Measurements from ENCODE around the gene MYO7B. TPM values are rescaled to one million over a fixed set of nuclear protein-coding genes. Genes with fewer than 3 reads are reported as not detected.
"Not testable (repeated sequence)": the region's sequence is repeated elsewhere in the genome, so short reads cannot be mapped to it uniquely, and the experiment has no call there.

The MYO7B gene
- total RNA-seq, 2 experiments from 2014 or later: 4.7 to 5.2 TPM

DNA sequence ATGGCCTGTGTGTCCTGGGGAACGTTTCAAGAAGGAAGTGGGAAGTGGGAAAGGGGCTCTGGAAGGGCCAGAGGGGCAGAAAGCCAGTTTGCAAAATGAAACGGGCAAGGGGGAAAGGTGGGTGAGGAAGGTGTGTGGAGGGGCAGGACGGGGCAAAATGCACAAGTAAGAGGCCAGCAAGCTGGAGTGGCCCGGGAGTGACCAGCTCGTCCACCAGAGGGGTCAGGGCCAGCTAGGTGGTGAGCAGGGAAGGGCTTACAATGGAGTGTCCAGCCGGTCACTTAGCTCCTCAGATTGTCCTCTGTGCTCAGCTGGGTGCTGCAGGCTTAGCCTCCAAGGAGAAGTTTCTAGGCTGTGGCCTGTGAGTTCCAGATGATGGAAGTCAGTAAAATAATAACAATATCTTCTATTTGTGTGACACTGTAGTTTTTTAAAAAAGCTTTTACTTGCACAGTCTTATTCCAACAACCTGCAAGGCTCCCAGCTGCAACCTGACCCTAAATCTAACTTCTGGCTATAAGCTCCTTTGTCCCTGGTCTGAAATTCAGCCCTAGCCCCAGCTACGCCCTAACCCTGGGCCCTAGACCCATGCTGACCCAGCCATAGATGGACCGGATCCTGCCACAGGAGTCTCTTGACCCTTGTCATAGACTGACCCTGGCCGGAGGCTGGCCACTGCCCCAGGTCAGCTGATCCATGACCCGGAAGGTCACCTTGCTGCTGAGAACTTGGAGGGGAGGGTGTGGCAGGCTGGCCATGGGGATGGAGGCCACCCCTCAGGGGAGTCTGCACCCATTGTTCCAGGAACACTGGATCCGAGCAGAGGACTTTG lies 29.2 kb downstream of the MYO7B start:
- Mint-ChIP-seq H3K36me3 (peaks cover 5% of the 10 kb centered on the region), H3K4me1 (peaks cover 23% of the 10 kb centered on the region), H3K27me3 (peaks cover 5% of the 10 kb centered on the region), H3K9me3 (peaks cover 4% of the 10 kb centered on the region), H3K27ac (peak overlapping the region; percentile 99), H3K4me3 (peak overlapping the region; percentile 87)
- no peak for ATAC-seq (ENCODE audit: low read depth)
- POLR2A ChIA-PET: interaction anchor here (1.7 to 2.4 kb wide), 3 partner anchors 11 to 50 kb away, joined by 7 to 27 read pairs (median 19); partner anchors contain the start of gene IWS1
- no peak for DNase-seq

DNA sequence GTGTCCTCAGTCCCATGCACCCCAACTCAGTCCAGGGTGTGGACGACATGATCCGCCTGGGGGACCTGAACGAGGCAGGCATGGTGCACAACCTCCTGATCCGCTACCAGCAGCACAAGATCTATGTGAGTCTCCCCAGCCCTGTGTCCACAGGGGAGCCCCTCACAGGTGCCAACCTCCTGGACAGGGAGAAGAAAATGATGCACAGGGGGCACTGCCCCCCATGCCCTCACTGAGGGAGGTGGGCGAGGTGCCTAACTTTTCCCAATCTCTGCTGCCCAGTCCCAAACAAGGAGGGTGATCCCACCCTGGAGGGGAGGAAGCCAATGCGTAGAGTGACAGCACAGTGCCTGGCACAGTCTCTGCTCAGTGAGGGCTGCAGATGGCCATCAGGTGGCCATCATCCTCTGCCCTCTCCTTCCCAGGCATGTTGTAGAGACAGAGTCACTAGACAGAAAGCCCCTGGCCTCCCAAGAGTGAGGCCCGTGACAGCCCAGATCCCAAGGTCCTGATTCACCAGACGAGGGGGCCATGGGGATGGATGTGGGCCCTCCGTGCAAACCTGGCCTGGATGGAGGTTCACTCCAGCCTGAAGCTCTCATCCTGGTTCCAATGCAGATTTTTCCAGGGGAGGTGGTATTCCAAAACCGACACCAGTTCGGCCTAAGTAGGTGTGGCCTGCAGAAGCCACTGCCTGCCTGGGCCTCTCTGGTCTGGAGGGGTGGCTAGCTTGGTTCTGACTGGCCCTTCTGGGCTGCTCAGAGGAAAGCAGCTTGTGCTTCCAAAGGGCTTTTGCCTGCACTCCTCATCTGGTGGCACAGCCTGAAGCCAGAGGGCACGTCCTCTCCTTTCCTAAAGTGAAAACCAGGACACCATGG lies 30.0 kb downstream of the MYO7B start:
- POLR2A ChIA-PET: interaction anchor here (1.4 kb wide), 1 partner anchor 10 kb away, joined by 4 read pairs; no protein-coding TSS in a partner anchor
- Mint-ChIP-seq H3K4me1 (peaks cover 23% of the 10 kb centered on the region), H3K27ac (no peak overlapping the region), H3K4me3 (no peak overlapping the region), H3K9me3 (peaks cover 4% of the 10 kb centered on the region), H3K36me3 (peaks cover 5% of the 10 kb centered on the region), H3K27me3 (peaks cover 3% of the 10 kb centered on the region)
- DNase-seq (no peak), ATAC-seq (ENCODE audit: low read depth) (no peak)

DNA sequence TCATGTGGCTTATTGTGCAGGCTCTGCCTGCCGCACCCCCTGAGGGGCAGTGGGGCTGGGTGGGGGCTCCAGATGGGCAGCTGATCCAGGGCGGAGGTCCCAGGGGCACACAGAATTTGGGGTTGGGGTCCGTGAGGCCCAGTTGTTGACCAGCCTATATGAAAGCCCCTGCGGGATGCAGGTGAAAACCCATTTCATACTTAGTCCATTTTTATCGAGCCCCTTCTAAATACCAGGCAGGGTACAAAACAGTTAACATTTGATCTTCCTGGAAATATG lies 30.6 kb downstream of the MYO7B start:
- Mint-ChIP-seq H3K27ac (no peak overlapping the region), H3K4me1 (peaks cover 23% of the 10 kb centered on the region), H3K4me3 (no peak overlapping the region), H3K9me3 (peaks cover 4% of the 10 kb centered on the region), H3K27me3 (no peaks in the 10 kb centered on the region), H3K36me3 (peaks cover 5% of the 10 kb centered on the region)
- DNase-seq (no peak), ATAC-seq (ENCODE audit: low read depth) (no peak)
- POLR2A ChIA-PET: interaction anchor here (1.4 kb wide), 1 partner anchor 10 kb away, joined by 4 read pairs; no protein-coding TSS in a partner anchor

DNA sequence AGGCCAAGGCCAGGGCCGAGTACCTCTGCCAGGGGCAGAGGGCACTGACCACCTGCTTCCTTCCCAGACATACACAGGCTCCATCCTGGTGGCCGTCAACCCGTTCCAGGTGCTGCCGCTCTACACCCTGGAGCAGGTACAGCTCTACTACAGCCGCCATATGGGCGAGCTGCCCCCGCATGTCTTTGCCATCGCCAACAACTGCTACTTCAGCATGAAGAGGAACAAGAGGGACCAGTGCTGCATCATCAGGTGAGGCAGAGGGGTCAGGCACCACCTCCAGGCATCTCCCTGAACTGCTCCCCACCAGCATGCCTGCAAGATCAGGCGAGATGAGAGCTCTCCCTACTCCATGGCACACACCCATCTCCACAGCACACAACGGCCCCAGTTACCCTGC lies 31.1 kb downstream of the MYO7B start:
- Mint-ChIP-seq H3K36me3 (peaks cover 5% of the 10 kb centered on the region), H3K27ac (no peak overlapping the region), H3K4me3 (no peak overlapping the region), H3K9me3 (peaks cover 4% of the 10 kb centered on the region), H3K4me1 (peaks cover 23% of the 10 kb centered on the region), H3K27me3 (no peaks in the 10 kb centered on the region)
- no peak for ATAC-seq (ENCODE audit: low read depth)
- POLR2A ChIA-PET: interaction anchor here (1.4 kb wide), 1 partner anchor 9 kb away, joined by 4 read pairs; no protein-coding TSS in a partner anchor
- no peak for DNase-seq

DNA sequence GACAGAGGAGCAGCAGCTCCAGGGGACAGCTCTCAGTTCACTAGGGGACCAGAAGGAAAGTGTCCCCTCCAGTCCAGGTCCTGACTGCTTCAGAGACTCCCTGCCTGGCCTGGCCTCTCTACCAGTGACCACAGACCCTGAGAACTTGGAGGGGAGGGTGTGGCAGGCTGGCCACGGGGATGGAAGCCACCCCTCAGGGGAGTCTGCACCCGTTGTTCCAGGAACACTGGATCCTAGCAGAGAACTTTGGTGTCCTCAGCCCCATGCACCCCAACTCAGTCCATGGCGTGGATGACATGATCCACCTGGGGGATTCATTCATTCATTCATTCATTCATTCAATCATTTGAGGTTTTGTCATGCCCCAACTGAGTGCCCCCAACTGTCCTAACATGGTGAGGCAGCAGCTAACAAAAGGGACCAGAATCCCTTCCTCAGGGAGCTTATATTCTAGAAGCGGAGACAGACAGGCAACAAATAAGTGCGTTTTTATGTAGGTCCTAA lies 31.9 kb downstream of the MYO7B start:
- DNase-seq (no peak), ATAC-seq (ENCODE audit: low read depth) (no peak)
- H3K36me3 Mint-ChIP-seq: peaks cover 5% of the 10 kb centered on the region
- H3K27me3 Mint-ChIP-seq: no peaks in the 10 kb centered on the region
- H3K4me3 Mint-ChIP-seq: no peak overlapping the region
- peaks cover 4% of the 10 kb centered on the region for H3K9me3 Mint-ChIP-seq
- no peak overlapping the region for H3K27ac Mint-ChIP-seq
- peaks cover 21% of the 10 kb centered on the region for H3K4me1 Mint-ChIP-seq
- POLR2A ChIA-PET: interaction anchor here (1.1 to 1.4 kb wide), 2 partner anchors 8 to 41 kb away, joined by 3 to 4 read pairs; no protein-coding TSS in a partner anchor

DNA sequence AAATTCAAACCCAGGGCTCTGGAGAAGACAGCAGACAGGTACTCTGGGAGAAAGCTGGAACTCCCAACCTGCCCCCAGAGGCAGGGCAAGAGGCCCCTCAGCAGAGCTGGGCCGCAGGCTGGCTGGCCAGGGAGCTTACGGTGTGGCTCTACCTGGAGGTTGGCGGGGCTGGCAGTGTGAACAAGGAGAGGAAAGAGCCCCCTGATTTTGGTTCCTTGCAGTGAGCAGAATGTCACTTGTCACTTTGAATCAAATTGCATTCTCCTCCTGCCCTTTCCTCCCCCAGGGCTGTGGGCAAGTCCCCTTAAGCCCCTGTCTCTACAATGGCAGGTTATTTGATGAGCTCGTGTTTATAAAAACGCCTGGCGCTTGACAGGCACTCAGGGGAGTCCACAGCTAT lies 32.6 kb downstream of the MYO7B start:
- Mint-ChIP-seq H3K9me3 (peaks cover under 1% of the 10 kb centered on the region), H3K36me3 (peaks cover 2% of the 10 kb centered on the region), H3K4me1 (peaks cover 20% of the 10 kb centered on the region), H3K27me3 (no peaks in the 10 kb centered on the region), H3K4me3 (no peak overlapping the region), H3K27ac (no peak overlapping the region)
- DNase-seq (no peak), ATAC-seq (ENCODE audit: low read depth) (no peak)
- POLR2A ChIA-PET: interaction anchor here (1.1 kb wide), 1 partner anchor 41 kb away, joined by 3 read pairs; no protein-coding TSS in a partner anchor

DNA sequence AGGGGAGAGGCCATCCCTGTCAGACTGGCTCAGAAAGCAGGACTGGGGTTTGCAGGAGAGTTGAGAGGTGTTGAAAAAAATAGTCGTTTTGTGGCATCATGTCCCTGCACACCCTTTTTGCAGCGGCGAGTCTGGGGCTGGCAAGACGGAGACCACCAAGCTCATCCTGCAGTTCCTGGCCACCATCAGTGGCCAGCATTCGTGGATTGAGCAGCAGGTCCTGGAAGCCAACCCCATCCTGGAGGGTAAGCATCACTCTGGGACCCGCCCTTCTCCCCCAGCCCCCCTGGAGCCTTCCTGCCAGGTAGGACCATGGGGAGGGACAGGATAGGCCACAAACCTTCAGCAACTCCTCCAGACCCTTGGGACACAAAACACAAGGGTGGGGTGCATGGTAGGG lies 34.2 kb downstream of the MYO7B start:
- Mint-ChIP-seq H3K4me1 (peaks cover 9% of the 10 kb centered on the region), H3K36me3 (peaks cover 3% of the 10 kb centered on the region), H3K27ac (no peak overlapping the region), H3K9me3 (no peaks in the 10 kb centered on the region), H3K4me3 (no peak overlapping the region), H3K27me3 (no peaks in the 10 kb centered on the region)
- no peak for ATAC-seq (ENCODE audit: low read depth)
- no peak for DNase-seq
- POLR2A ChIA-PET: no interaction called here

DNA sequence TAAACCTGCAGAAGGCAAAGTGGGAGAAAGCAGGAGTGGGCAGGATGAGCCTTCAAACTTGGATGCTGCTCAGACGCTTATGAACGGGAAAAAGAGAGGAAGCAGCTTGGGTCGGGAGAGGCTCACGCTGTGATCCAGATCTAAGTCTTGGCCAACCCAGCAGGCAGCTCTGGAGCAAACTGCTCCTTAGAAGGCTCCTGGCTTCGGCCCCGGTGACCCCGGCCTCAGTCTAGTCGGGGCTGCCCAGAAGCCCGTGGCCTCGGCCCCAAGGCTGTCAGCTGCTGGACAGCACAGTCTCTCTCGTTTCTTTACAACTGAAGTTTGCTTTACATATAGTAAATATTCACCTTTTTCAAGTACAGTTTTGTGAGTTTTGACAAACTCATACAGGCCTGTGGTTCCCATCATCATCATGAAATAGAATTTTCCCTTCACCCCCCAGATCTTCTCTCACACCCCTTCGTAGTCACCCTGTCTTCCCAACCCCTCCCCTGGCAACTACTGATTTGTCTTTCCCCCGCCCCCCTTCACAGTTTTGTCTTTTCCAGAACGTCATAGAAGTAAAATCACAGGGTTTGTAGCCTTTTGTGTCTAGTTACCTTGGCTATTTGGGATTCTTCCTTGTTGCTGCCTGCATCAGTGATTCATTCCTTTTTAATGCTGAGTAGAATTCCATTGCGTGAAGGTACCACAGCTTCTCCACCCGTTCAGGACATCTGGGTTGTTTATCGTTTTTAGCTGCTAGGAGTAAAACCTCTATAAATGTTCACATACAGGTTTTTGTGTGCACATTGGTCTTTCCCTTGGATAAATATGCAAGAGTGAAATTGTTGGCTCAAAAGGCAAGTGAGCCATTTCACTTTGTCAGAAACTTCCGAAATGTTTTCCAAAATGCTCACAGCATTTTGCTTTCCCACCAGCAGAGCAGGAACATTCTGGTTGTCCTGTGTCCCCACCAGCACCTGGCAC lies 35.1 kb downstream of the MYO7B start:
- no peak overlapping the region for H3K4me3 Mint-ChIP-seq
- ATAC-seq (ENCODE audit: low read depth) (no peak), DNase-seq (no peak)
- no peaks in the 10 kb centered on the region for H3K27me3 Mint-ChIP-seq
- no peaks in the 10 kb centered on the region for H3K9me3 Mint-ChIP-seq
- no peak overlapping the region for H3K27ac Mint-ChIP-seq
- POLR2A ChIA-PET: no interaction called here
- peaks cover 15% of the 10 kb centered on the region for H3K4me1 Mint-ChIP-seq
- H3K36me3 Mint-ChIP-seq: peaks cover 3% of the 10 kb centered on the region

DNA sequence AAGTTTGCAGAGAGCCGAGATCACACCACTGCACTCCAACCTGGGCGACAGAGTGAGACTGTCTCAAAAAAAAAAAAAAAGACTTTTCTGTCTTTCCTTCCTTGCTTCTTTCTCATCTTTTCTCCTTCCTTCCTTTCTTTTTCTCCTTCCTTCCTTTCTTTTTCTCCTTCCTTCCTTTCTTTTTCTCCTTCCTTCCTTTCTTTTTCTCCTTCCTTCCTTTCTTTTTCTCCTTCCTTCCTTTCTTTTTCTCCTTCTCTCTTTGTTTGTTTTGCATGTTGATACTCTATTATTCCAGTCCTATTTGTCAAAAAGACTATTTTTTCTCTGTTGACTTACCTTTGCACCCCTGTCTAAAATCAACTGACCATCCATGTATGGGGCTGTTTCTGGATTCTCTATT lies 36.9 kb downstream of the MYO7B start:
- H3K9me3 Mint-ChIP-seq; H3K36me3 Mint-ChIP-seq; H3K4me3 Mint-ChIP-seq; H3K27me3 Mint-ChIP-seq; DNase-seq; POLR2A ChIA-PET; H3K27ac Mint-ChIP-seq; ATAC-seq (ENCODE audit: low read depth): not testable (repeated sequence)
- peaks cover 23% of the 10 kb centered on the region for H3K4me1 Mint-ChIP-seq

DNA sequence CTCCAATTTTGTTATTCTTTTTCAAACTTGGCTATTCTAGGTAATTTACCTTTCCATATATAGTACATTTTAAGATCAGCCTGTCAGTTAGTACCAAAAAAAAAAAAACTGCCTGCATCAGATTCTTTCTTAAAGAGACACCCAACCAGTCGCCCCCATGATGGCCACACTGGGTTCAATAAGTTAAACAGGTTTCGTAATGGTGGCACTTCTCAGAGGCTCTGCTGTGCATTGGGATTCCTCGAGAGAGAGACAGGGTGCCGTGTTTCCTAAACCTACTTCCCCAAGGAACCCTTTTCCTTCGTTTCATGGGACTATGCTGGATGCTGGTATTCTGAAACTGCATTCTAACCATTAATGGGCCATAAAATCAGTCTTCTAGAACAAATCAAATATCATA lies 37.4 kb downstream of the MYO7B start:
- Mint-ChIP-seq H3K4me1 (peaks cover 23% of the 10 kb centered on the region), H3K36me3 (peaks cover 3% of the 10 kb centered on the region), H3K4me3 (no peak overlapping the region), H3K27me3 (no peaks in the 10 kb centered on the region), H3K9me3 (no peaks in the 10 kb centered on the region), H3K27ac (no peak overlapping the region)
- ATAC-seq (ENCODE audit: low read depth) (no peak), DNase-seq (no peak)
- POLR2A ChIA-PET: no interaction called here

DNA sequence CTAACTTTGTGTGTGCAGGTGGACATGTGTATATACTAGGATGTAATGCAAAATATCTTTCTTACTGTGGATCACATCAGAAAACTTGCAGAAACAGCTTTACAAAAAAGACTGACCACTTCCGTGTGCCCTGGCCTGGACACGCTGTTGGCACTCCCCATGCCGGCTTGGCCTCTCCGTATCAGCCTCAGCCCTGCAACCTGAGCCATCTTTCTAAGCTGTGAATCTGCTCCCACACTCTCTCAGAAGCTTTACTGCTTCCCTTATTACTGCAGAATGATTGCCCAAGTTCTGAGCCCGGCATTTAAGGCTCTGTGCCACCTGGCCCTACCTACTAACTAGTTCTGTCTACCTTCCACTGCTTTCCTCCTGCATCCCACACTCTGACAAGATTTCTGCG lies 37.8 kb downstream of the MYO7B start:
- H3K27me3 Mint-ChIP-seq: peaks cover 3% of the 10 kb centered on the region
- no peak overlapping the region for H3K4me3 Mint-ChIP-seq
- no peaks in the 10 kb centered on the region for H3K9me3 Mint-ChIP-seq
- no peak for ATAC-seq (ENCODE audit: low read depth)
- H3K36me3 Mint-ChIP-seq: peaks cover 3% of the 10 kb centered on the region
- H3K27ac Mint-ChIP-seq: no peak overlapping the region
- POLR2A ChIA-PET: no interaction called here
- H3K4me1 Mint-ChIP-seq: peaks cover 25% of the 10 kb centered on the region
- no peak for DNase-seq

DNA sequence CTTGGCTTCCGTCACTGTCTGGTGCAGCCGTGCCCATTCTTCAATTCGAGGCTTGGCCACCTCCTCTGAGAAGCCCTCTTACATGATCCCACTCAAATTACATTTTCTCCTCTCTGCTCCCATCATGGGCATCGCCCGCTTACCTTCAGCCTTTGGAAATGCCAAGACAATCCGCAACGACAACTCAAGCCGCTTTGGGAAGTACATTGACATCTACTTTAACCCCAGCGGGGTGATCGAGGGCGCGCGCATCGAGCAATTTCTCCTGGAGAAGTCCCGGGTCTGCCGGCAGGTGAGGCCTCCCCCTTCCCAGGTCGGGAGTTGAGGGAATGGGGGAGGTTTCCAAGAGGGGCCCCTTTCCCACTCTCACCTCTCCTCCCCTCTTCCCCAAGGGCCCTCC lies 38.3 kb downstream of the MYO7B start:
- no peak for DNase-seq
- Mint-ChIP-seq H3K4me3 (no peak overlapping the region), H3K27ac (no peak overlapping the region), H3K27me3 (peaks cover 3% of the 10 kb centered on the region), H3K36me3 (peaks cover 3% of the 10 kb centered on the region), H3K4me1 (peaks cover 25% of the 10 kb centered on the region), H3K9me3 (no peaks in the 10 kb centered on the region)
- ATAC-seq (ENCODE audit: low read depth): no peak
- POLR2A ChIA-PET: no interaction called here
